Measurements from ENCODE around the gene DLL4.
"Not testable (repeated sequence)": the region's sequence is repeated elsewhere in the genome, so short reads cannot be mapped to it uniquely, and the experiment has no call there.

DLL4 gene

DNA sequence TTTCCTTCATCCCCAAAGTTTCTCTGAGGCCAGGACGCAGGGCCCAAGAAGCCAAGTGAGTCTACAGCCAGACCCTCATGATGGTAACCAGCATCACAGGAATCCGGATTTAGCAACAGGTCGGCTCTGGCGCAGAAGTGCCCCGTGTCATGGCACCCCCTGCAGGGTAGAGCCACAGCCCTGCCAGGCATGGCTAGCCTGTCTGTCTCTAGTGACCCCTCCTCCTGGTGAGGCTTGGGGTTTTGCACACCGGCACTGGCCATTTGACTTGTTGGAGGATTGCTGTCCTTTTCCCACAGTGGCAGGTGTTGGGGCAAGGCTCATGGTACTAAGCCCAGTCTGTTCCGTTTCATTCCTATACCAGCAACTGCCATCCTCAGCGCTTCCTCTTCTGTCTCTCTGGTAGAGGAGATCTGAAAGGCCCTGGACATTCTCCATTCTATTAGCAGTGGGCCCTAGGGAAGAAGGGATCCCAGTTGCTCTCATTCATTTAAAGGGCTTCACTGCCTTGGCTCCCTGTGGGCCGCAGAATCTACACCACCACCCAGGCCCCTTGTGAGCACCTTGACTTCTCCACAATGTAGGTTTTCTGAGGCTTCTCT lies 14.7 kb downstream of the DLL4 start:
- DNase-seq, result no peak

DNA sequence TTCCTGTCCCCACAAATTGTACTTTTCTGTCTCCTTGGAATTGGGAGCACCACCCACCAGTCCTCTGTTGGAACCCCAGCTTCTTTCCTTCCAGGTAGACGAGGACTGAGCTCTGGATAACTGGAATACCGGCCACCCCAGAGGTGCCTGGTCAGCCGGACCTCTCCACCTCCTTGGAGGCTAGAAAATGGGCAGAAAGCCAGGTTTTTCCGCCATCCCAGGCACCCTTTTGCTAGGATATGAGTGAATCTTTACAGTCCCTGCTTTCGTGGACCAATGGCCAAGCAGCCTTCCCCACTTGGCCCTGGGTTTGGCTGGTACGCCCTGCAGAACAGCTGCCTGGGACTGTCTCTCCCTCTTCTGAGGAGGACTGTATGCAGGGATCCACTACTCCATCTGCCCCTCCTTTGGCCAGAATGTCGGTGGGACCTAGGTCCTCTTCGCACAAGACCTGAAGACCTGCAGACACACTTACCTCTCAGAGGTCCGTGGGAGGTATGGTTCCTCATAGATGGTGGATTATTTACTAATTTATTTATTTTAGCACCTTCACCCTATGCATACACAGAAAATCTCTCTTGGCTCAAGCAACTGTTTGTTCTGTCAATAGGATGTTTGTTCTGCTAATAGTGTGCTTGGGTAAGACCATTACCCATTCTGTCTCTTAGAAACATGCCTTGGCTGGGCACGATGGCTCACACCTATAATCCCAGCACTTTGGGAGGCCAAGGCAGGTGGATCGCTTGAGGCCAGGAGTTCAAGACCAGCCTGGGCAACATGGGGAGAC lies 15.6 kb downstream of the DLL4 start:
- peak; percentile 49 for DNase-seq

DNA sequence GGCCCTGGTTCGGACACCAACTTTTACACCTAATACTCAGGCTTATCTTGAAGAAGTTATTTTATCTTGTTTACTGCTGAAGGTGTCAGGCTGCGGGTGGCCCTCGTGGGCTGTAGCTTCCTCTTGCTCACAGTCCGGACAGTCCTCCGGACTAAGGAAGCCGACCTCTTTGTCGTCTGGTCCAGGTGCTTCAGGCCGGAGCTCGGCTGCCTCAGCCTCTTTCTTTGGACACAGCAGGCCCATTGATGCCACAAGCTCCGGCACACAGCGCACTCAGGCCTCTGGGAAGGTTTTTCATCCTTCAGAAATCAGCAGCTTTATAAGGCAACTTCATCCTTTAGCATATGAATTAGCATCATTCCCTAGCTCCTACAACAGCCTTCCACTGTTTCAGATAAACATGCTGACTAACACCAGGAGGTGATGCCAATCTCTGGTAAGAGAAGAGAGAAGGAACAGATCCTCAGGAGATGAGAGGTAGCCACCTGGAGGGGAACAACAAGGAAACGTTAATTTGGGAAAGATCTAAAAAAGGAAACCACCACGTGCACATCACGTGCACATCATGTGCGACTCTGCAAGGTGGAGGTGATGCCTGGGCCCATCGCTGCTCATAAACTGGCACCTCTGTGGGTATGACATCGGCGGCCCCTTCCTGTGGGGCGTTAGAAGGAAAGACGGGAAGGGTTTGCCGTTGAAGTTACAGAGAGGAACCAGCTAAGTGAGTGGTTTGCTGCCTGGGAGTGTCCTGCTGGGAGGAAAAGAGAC lies 19.8 kb downstream of the DLL4 start:
- DNase-seq, result no peak

DNA sequence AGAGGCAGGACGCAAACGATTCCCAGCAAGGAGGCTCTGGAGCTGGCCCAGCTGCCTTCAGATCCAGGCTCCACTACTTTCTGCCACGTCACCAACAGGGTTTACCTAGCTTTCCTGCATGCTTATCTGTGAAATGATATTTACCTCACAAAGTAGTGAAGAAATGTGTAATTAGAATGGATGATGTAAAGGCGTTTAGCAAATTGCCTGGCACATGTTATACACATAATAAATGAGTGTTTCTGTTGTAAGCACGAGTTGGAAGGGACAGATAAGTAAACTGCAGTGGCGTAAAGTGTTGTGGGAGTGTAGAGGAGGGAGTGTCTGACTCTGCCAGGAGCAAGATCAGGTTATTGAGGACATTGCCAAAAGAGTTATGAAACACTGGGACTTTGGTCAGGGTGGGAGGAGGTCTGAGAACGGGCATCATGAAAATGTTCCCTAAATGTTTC lies 20.6 kb downstream of the DLL4 start:
- DNase-seq, result no peak

DNA sequence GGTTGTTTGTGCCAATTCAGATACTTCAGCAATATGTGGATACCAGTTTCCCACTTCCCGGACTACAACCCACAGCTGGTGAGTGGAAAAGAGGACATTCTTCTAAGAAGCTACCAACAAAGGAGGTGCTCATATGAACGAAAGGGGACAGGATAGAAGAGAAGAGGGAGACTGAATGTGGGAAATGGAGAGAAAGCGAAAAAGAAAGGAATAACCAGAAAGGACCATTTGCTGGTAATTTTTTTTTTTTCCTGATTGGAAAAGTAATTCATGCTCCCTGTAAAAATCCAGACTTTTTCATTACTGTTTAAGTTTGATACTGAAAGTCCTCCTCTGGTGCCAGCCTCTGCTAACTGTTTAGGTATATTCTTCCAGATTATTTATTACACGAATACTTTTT lies 22.6 kb downstream of the DLL4 start:
- DNase-seq, result no peak

DNA sequence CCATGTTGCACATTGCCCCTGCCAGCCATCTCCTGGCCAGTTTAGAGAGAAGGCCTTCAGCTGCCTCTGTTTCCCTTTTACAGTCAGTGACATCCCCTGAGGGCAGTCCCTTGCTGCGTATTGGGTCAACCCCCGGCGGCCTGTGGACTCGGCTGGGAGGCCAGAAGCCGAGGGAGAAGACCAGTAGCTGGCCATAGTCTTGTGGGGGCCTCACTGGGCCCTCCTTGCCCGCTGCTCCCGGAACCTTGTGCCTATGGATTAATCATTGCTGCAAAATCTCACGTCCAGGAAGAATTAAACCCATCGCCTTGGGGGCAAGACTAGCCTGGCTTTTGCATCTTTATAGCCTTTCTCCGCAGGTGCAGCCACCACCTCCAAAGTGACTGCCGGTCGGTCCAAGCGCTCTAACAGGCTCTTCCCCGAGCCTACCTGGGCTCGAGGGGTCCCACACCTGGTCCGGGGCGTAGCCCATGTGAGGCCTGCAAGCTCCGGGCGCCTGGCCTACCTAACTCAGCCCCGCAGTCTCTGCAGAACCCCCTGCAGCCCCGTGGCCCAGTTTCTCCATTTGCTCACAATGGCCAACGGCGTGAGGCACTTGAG lies 23.3 kb downstream of the DLL4 start:
- no peak for DNase-seq

DNA sequence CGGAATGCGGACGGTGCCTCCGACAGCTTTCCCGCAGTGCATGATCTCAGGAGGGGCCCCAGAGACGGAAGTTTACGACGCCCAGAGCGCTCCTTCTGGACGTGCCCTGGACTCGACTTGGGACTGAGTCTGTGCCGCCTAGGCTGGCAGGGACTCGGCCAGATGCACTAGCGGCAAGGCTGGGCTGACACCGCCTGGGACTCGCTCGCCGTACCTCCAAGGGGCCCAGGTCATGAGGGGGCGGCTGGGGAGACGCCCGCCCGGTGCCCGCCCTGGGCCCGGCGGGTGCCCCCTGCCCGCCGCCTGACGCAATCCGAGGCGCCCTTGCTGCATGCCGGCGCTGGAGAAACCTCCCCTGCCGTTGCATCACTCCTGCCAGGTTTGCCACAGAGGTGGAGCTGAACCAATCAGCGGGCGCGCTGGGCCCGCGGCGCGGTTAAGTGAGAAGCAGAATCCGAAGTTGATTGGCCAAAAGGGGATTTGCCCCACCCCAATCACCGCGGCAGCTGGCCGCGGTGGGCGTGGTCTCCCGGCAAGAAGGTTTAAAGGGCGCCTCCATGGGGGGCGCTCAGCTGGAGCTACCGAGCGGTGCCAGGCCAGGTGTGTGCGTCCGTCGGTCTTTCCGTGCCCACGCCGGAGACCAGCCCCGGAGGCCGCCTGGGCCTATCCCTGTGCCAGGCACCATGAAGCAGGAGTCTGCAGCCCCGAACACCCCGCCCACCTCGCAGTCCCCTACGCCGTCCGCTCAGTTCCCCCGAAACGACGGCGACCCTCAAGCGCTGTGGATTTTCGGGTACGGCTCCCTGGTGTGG lies 24.0 kb downstream of the DLL4 start, which contains the start of gene CHAC1:
Gene CHAC1, plus strand, starts transcription at position 571 of the 812 bp plus-strand sequence. Its CDS starts 113 bp downstream, at position 684.
- peak; percentile 91 for DNase-seq

DNA sequence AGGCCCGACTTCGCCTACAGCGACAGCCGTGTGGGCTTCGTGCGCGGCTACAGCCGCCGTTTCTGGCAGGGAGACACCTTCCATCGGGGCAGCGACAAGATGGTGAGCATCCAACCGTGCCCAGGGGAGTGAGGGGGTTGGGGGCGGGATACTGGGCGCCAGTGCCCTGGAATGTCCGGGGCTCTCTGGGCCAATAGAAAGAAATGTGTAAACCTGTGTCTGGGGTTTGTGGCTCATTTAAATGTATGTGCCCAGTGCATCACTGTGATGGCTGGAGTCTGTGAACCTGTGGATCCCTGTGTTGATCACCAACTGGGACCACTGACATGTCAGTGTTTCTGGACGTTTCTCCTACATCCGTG lies 24.6 kb downstream of the DLL4 start:
- no peak for DNase-seq

DNA sequence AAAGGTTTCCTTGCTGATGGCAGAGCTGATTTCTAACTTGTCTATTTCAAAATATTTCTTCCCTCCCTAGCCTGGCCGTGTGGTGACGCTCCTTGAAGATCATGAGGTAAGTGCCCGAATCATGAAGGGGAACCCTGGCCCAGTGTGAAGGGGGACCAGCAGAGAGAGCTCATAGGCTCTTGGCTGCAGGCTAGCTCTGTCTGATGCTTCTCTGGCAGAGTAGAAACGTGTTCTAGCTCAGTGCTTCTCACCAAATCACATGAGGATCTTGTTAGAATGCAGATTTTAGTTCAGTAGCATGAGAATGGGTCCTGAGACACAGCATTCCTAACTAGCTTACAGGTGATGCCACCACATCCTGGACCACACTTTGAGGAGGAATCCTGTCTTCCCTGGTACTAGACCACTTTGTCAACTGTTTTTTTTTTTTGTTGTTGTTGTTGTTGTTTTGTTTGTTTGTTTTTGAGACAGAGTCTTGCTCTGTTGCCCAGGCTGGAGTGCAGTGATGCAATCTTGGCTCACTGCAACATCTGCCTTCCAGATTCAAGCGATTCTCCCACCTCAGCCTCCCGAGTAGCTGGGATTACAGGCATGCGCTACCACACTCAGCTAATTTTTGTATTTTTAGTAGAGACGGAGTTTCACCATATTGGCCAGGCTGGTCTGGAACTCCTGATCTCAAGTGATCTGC lies 25.2 kb downstream of the DLL4 start:
- not testable (repeated sequence) for DNase-seq

DNA sequence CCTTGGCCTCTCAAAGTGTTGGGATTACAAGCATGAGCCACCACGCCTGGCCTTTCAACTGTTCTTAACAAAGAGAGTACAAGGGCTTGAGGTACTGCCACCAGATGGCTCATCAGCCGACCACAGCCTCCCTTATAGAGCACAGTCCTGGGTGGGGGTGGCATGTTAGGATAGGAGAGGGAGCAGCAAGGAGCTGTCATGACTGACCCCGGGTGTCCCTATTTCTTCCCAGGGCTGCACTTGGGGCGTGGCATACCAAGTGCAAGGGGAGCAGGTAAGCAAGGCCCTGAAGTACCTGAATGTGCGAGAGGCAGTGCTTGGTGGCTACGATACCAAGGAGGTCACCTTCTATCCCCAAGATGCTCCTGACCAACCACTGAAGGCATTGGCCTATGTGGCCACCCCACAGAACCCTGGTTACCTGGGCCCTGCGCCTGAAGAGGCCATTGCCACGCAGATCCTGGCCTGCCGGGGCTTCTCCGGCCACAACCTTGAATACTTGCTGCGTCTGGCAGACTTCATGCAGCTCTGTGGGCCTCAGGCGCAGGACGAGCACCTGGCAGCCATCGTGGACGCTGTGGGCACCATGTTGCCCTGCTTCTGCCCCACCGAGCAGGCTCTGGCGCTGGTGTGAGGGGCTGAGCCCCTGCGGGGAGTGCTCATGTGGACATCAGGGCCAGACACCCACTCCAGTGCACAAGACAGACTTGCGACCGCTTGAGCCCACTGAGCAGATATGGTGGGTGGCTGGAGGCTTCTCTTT lies 26.2 kb downstream of the DLL4 start:
- DNase-seq, result no peak

DNA sequence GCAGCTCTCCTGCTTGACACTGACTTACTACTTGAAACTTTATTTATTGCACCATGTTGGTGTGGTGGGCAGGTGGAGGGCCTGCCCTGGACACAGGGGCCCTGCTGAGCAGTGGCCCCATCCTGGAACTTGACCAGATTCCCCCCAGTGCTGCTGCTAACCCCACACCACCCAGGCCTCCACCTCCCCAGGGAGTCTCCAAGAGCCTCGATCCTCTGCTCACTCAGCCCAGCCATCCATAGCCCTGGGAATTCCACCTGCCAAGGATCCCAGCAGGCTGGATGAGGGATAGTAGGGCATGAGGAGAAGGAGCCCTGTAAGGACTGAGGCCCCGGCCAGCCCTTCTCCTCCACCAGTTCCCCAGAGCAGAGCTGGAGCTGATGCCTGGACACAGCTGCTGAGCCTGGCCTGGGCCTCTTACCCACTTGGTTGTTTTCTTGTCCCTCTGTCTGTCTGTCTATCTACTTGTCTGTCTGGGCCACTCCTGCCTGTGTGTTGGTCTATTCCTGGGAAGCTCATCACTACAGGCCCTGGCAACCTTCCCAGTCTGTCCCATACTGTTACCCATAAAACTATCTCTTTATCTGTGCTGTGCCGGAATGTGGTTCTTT lies 26.9 kb downstream of the DLL4 start:
- DNase-seq, result no peak

DNA sequence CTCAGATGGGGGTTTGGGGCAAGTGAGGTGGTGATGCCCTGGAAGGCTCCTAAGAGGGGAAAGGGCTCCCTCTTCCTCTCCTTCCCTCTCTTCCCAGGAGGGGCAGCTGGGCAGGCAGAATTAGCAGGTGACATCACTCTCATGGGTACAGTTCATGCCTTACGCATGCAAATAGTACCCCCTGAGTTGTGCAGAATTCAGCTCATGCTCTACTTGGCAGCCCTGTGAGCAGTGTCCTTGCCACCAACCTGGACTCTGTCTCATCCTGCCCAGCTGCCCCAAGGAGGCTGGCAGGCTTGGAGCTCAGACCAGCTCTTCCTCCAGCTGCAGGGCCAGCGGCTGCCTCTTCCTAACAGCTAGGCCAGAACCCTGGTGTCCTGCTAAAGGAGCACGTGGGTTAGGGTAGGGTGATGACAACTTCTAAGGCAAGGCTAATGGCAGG lies 27.4 kb downstream of the DLL4 start:
- no peak for DNase-seq

DNA sequence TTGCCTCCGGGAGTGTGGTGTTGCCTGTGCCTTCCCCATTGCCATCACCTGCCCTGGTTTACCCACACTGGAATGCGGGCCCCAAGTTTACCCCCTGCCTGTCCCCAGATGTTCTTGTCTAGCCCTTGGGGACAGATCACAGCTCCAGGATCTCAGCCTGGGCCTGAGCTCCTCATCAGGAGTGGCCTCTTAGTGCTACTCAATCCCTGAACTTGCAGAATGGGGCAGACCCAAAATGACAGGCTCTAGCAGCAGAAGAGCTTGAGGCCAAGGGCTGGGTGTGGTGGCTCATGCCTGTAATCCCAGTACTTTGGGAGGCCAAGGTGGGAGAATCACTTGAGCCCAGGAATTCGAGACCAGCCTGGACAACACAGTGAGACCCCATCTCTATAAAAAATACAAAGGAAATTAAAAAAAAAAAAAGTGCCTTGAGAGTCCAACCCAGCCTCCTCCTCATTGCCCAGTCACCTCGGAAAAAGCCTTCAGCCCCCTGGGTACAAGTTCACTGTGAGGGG lies 28.0 kb downstream of the DLL4 start:
- no peak for DNase-seq

DNA sequence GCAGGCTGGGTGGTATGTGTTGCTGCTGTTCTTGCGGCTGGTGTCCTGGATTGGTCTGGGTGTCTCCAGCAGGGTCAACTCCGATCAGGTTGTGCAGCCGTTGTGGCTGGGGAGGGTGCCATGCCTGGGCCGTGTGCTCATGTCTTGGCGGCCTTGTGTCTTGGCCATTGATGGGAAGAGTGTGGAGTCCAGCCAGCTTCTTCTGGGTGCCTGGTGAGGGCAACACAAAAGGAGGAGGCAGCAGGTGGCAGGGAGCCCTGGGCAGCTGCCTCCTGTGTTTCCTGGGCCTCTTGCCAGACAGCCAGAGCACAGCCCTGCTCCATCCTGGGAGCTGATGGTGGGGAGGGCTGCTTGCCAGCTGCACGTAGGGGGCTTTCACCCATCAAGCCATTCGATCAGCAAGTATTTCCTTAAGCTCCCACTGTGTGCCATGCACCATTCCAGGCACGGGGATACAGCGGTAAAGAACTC lies 28.5 kb downstream of the DLL4 start:
- peak; percentile 25 for DNase-seq

DNA sequence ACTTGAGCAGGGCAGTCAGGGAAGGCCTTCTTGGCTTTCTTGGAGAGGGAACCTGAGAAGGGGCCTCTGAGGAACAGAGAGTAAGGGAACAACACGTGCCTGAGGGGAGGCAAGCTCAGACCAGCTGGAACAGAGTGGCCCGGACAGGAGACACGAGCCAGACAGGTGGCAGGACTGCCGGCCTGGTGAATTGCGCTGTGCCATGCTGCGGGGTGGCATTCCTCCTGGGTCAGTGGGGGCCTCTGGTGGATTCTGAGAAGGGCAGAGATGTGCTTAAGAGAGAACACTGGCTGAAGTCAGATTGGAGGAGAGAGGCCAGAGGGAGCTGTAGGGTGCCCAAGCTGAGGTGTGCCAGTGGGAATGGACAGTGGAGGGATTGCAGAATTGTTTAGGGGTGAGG lies 29.0 kb downstream of the DLL4 start:
- no peak for DNase-seq

DNA sequence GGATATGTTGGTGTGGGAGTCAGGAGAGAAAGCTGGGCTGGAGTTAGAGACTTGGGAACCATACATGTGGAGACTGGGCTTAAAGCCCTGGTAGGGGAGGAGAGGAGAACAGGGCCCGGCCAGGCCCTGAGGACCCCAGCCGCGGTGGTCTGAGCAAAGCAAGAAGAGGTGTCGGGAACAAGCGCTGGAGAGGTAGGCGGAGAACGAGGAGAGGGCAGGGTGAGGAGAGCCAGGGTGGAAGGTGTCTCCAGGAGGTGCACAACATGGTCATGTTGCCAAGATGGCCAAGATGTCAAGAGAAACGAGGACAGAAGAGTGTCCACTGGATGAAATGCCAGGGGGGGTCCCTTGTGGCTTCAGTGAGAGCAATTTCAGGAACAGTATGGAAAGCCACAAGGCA lies 29.6 kb downstream of the DLL4 start:
- DNase-seq, result no peak

DNA sequence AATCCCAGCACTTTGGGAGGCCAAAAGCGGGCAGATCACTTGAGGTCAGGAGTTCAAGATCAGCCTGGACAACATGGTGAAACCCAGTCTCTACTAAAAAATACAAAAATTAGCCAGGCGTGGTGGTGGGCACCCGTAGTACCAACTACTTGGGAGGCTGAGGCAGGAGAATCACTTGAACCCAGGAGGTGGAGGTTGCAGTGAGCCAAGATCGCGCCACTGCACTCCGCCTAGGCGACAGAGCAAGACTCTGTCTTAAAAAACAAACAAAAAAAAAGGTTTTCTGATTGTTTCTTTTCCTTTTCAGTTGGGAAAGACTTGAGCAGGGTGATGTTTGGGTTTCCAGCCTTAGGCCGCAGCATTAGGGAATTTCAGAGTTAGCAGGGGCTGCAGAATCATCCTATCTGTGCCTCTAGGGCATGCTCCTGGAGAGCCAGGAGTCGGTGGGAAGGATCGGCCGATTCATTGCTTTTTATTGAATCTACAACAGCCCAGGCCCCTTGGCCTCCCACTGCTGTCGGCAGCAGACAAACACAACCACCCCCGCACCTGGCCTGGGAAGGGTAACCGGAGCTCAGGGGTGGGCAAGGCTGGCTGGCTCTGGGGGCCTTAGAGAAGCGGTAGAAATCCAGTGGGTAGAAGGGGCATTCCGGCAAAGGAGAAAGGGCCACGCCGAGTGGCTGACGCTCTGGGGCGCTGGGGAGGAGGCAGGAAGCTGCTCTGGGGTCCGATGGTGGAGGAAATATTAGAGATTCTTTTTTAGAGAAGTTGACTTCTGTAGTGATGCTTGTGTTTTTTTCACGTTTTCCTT lies 30.4 kb downstream of the DLL4 start:
- DNase-seq, result peak; percentile 25

DNA sequence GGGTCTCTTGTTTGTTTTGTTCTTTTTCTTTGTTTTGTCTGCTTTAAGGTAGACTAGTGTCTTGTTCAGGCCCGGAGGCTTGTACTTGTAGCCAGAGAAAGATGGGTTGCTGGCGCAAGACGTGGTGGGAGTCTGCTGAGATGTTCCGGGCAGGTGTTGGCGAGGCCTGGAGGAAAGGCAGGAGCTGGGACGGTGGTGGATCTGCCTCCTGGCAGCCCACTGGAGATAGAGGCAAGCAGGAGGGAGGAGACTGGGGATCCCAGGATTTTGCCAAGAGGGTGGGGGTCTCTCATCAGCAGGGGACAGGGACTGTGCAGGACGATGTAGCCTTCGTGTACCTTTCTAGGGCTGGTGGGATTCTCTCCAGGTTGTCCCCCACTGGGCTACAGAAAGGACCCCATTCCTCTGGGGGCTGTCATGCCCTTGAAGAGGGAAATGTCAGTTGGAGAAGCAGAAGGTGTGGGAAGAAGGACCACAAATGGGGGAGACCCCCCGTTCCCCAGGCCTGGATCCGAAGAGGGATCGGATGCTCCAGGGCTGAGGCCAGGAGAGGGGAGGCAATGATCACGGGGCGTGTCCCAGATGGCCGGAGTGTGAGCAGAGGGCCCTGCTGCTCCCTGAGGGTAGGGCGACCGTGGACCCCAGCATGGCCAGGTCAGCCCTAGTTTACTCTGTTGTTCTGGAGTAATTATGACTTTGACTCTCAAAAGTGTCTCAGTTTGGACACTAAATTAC lies 31.2 kb downstream of the DLL4 start:
- no peak for DNase-seq

DNA sequence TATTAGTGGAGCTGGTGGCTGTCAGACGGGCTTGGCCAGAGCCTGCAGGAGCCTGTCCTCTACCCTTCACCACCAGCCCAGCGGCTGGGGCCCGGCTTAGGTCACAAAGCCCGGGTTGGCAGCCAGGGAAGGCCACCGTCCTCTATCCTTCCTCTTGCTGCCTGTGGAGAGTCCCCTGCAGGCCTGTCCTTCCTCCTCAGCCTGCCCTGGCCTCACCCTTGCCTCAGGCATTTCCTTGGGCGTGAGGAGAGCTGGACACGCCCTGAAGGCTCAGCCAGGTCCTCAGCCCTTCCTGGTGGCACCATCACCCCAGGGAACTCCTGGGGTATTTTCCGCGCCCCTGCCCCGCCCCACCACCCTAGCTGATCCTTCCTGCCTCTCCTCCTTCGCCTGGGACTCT lies 31.8 kb downstream of the DLL4 start:
- peak; percentile 34 for DNase-seq
